HG03159 (cell line): ENCODE data around the gene CCDC43.
A peak's percentile ranks its signal among the peaks of the same experiment; 100 is the strongest.
"Not testable (repeated sequence)": the region's sequence is repeated elsewhere in the genome, so short reads cannot be mapped to it uniquely, and the experiment has no call there.

Experiments
- ATAC-seq: cut with Tn5 transposase; IDR thresholded peaks from one replicate; pipeline ENCODE4 v1.9.1; 2021; ENCODE audit warnings: mild to moderate bottlenecking, moderate library complexity; ENCODE audit not compliant: unreplicated experiment

CCDC43 gene

GRCh38 chr17:44689477-44690217, at the start of gene CCDC43:
CCDC43 (minus strand) TSS chr17:44689776; CDS start chr17:44689753, 23 bp downstream.
- peak; percentile 92 for ATAC-seq

GRCh38 chr17:44738214-44738906, 48.8 kb upstream of the CCDC43 start:
- ATAC-seq: no peak

GRCh38 chr17:44736551-44737240, 47.1 kb upstream of the CCDC43 start:
- no peak for ATAC-seq

GRCh38 chr17:44734272-44734671, 44.7 kb upstream of the CCDC43 start:
- ATAC-seq: no peak

- no peak for ATAC-seq
These were observed 44.2 kb upstream of the CCDC43 start for GRCh38 chr17:44733753-44734152.

GRCh38 chr17:44726121-44726520, 36.5 kb upstream of the CCDC43 start:
- not testable (repeated sequence) for ATAC-seq

- no peak for ATAC-seq
These were observed 32.7 kb upstream of the CCDC43 start for GRCh38 chr17:44722254-44722653.

- no peak for ATAC-seq
These were observed 29.9 kb upstream of the CCDC43 start for GRCh38 chr17:44719444-44719843.

- ATAC-seq: peak; percentile 68
These were observed 19.1 kb upstream of the CCDC43 start, which contains the start of gene DBF4B for GRCh38 chr17:44708401-44709263. DBF4B (plus strand) TSS chr17:44708665; CDS start chr17:44708821, 156 bp downstream.

- ATAC-seq: no peak
These were observed 18.3 kb upstream of the CCDC43 start for GRCh38 chr17:44707755-44708400.

GRCh38 chr17:44700288-44700687, 10.7 kb upstream of the CCDC43 start:
- not testable (repeated sequence) for ATAC-seq

- no peak for ATAC-seq
These were observed 4.0 kb upstream of the CCDC43 start for GRCh38 chr17:44693609-44694008.

- not testable (repeated sequence) for ATAC-seq
These were observed 1.2 kb upstream of the CCDC43 start for GRCh38 chr17:44690746-44691306.

- ATAC-seq: no peak
These were observed 700 bp downstream of the CCDC43 start for GRCh38 chr17:44688675-44689476.

- no peak for ATAC-seq
These were observed 1.4 kb downstream of the CCDC43 start for GRCh38 chr17:44688200-44688599.

GRCh38 chr17:44687756-44688155, 1.8 kb downstream of the CCDC43 start:
- no peak for ATAC-seq

GRCh38 chr17:44683303-44683702, 6.3 kb downstream of the CCDC43 start:
- not testable (repeated sequence) for ATAC-seq

- no peak for ATAC-seq
These were observed 12.4 kb downstream of the CCDC43 start for GRCh38 chr17:44677136-44677535.

GRCh38 chr17:44673893-44674292, 15.7 kb downstream of the CCDC43 start:
- no peak for ATAC-seq
